T-cell (primary cell): ENCODE measurements around the gene RFPL3. TPM values are rescaled to one million over a fixed set of nuclear protein-coding genes. Genes with fewer than 3 reads are reported as not detected.

ENCODE experiments used
- ATAC-seq, 4 experiments: fragments of 200-7000 bp in 3 of 4; fragments of 150-1000 bp in 1 of 4; cut with Tn5 transposase; replicated peaks in 1 of 4; 1 replicate in 3 of 4; 2 replicates in 1 of 4; pipeline ENCODE4 v1.10.0; 2021; ENCODE audit warnings: moderate library complexity in 3 of 4, mild to moderate bottlenecking in 2 of 4, moderate number of reproducible peaks in 1 of 4
- CTCF ChIA-PET, 2 donors: fragments of 300-600 bp; sonication (Branson Sonifier 250); formaldehyde crosslinking; loops; one replicate each; lab custom pipeline; 2022; ENCODE audit warnings: antibody characterized with exemption in 2 of 2; lab: Charles Lee
- POLR2A ChIA-PET, 2 donors: fragments of 300-600 bp; sonication (Branson Sonifier 250); formaldehyde crosslinking; loops; one replicate each; lab custom pipeline; 2022; ENCODE audit warnings: antibody characterized with exemption in 2 of 2; lab: Charles Lee
- DNase-seq, 35 experiments: peaks; one replicate each; pipeline versions ENCODE4 v3.0.0 to v3.0.0-alpha.2; 2013 to 2023
- H3K27ac ChIP-seq: one replicate; pipeline ENCODE4 v1.5.1; 2013; ENCODE audit warnings: low read length
- H3K27me3 ChIP-seq, 2 experiments: replicated peaks in 1 of 2; 1 replicate in 1 of 2; 2 replicates in 1 of 2; pipeline versions ENCODE4 v1.6.1 to v1.7.0; 2013; ENCODE audit warnings: low read length in 1 of 2, mixed read lengths in 1 of 2; ENCODE audit not compliant: control insufficient read depth in 2 of 2, insufficient read depth in 2 of 2; ENCODE audit errors: extremely low read depth in 1 of 2
- H3K36me3 ChIP-seq, 2 donors: 1 replicate in 1 of 2; 2 replicates in 1 of 2; pipeline versions ENCODE4 v1.6.1 to v1.7.0; 2013; ENCODE audit warnings: low read length in 1 of 2; ENCODE audit not compliant: control insufficient read depth in 2 of 2, insufficient read depth in 1 of 2; ENCODE audit errors: extremely low read depth in 1 of 2
- H3K4me1 ChIP-seq, 2 experiments: 1 replicate in 1 of 2; 2 replicates in 1 of 2; pipeline versions ENCODE4 v1.6.1 to v1.7.0; 2013; ENCODE audit warnings: low read length in 2 of 2, mixed read lengths in 1 of 2; ENCODE audit not compliant: insufficient read depth in 2 of 2, control insufficient read depth in 1 of 2; ENCODE audit errors: extremely low read depth in 1 of 2
- H3K4me3 ChIP-seq, 2 donors: 1 replicate in 1 of 2; 2 replicates in 1 of 2; pipeline versions ENCODE4 v1.5.1 to v1.7.0; 2013; ENCODE audit warnings: mild to moderate bottlenecking in 2 of 2, low read length in 1 of 2, moderate library complexity in 1 of 2; ENCODE audit not compliant: control insufficient read depth in 1 of 2; ENCODE audit errors: extremely low read depth in 1 of 2
- H3K9me3 ChIP-seq: 2 replicates; pipeline ENCODE4 v1.7.0; 2013
- H3K27ac Mint-ChIP-seq, 2 donors: one replicate each; pipeline ENCODE4 v1.8.0; 2020 to 2021; ENCODE audit warnings: mild to moderate bottlenecking in 2 of 2, mixed read lengths in 2 of 2
- H3K27me3 Mint-ChIP-seq, 2 donors: one replicate each; pipeline ENCODE4 v1.8.0; 2021 to 2022; ENCODE audit warnings: mixed read lengths in 2 of 2
- H3K36me3 Mint-ChIP-seq: one replicate; pipeline ENCODE4 v1.8.0; 2021; ENCODE audit warnings: mixed read lengths
- H3K4me1 Mint-ChIP-seq, 3 donors: one replicate each; pipeline ENCODE4 v1.8.0; 2020 to 2022; ENCODE audit warnings: mixed read lengths in 3 of 3, mild to moderate bottlenecking in 1 of 3
- H3K4me3 Mint-ChIP-seq, 3 donors: one replicate each; pipeline ENCODE4 v1.8.0; 2020 to 2022; ENCODE audit warnings: mild to moderate bottlenecking in 3 of 3, mixed read lengths in 3 of 3, moderate library complexity in 3 of 3
- H3K9me3 Mint-ChIP-seq, 3 donors: one replicate each; pipeline ENCODE4 v1.8.0; 2020 to 2022; ENCODE audit warnings: mixed read lengths in 3 of 3
- WGBS: methylation state at CpG from one replicate; pipeline ENCODE4 v1.1.5; 2013; ENCODE audit warnings: missing lambda C conversion rate; ENCODE audit not compliant: insufficient coverage; 5-methylcytosine and 5-hydroxymethylcytosine counted together
- total RNA-seq, 35 experiments: library from RNA in 6 of 35; stranded (reverse) in 6 of 35; fragments of 120-200 nt in 1 of 35; gene quantifications; one replicate each; pipeline versions ENCODE4 v1.2.1 to v1.2.4 and lab custom pipeline; 2013 to 2026

The RFPL3 gene
- total RNA-seq, 5 donors from 2014 or later (not counting 1 experiment from before 2014, with no cell fraction given): not detected

- Mint-ChIP-seq H3K27ac (no peak overlapping the region), H3K4me1 (no peaks in the 10 kb centered on the region), H3K9me3 (no peaks in the 10 kb centered on the region), H3K36me3 (no peaks in the 10 kb centered on the region), H3K27me3 (peaks cover 30 to 34% of the 10 kb centered on the region in 2 donors), H3K4me3 (no peak overlapping the region)
- ChIA-PET POLR2A (no interaction called here), CTCF (no interaction called here)
- no peak overlapping the region for H3K4me3 ChIP-seq
- peaks cover 0 to 62% of the 10 kb centered on the region in 2 experiments for H3K27me3 ChIP-seq
- H3K27ac ChIP-seq: no peak overlapping the region
- ATAC-seq (no peak), DNase-seq (peak in 2 of 35 experiments; percentile 2 to 9)
- no peaks in the 10 kb centered on the region for H3K9me3 ChIP-seq
- no peaks in the 10 kb centered on the region for H3K36me3 ChIP-seq
- WGBS: 74% methylated on average over 9 of the region's 10 CpGs
- no peaks in the 10 kb centered on the region for H3K4me1 ChIP-seq
These were observed 24.4 kb upstream of the RFPL3 start for GRCh38 chr22:32333141-32333768.

GRCh38 chr22:32333769-32334659, 23.7 kb upstream of the RFPL3 start:
- peaks cover 33 to 38% of the 10 kb centered on the region in 2 donors for H3K27me3 Mint-ChIP-seq
- no peaks in the 10 kb centered on the region for H3K36me3 Mint-ChIP-seq
- Histone ChIP-seq H3K4me3 (no peak overlapping the region), H3K27me3 (peaks cover 0 to 64% of the 10 kb centered on the region in 2 experiments), H3K27ac (no peak overlapping the region), H3K9me3 (no peaks in the 10 kb centered on the region), H3K4me1 (no peaks in the 10 kb centered on the region), H3K36me3 (no peaks in the 10 kb centered on the region)
- ChIA-PET POLR2A (no interaction called here), CTCF (no interaction called here)
- no peak overlapping the region for H3K27ac Mint-ChIP-seq
- H3K4me1 Mint-ChIP-seq: no peaks in the 10 kb centered on the region
- no peak overlapping the region for H3K4me3 Mint-ChIP-seq
- ATAC-seq (no peak), DNase-seq (peak in 2 of 35 experiments; percentile 2 to 10)
- H3K9me3 Mint-ChIP-seq: no peaks in the 10 kb centered on the region
- WGBS: 72% methylated on average over 12 of the region's 13 CpGs

- H3K27me3 Mint-ChIP-seq: peaks cover 33 to 41% of the 10 kb centered on the region in 2 donors
- DNase-seq: peak in 2 of 35 experiments; percentile 1 to 17
These were observed 22.9 kb upstream of the RFPL3 start for GRCh38 chr22:32334660-32335365.

DNA sequence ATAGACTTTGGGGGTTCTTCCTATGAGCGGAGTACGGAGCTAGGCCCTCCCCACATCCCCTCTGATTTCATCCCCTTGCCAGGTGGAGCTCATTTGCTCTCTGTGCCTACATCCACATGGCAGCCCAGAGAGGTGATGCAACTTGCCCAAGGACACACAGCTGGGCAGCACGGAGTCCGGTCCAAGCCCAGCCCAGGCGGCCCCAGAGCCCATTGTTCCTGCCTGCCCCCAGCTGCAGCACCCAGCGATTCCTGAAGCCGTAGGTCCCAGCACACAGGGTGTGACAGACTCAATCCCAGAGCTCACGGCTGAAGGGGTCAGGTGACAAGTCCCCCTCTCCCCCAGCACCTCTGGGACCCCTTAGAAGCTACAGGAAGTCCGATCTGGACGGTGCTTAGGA, 22.2 kb upstream of the RFPL3 start:
- Histone ChIP-seq H3K4me1 (no peaks in the 10 kb centered on the region), H3K9me3 (no peaks in the 10 kb centered on the region), H3K27me3 (peaks cover 0 to 74% of the 10 kb centered on the region in 2 experiments), H3K36me3 (no peaks in the 10 kb centered on the region), H3K27ac (no peak overlapping the region), H3K4me3 (no peak overlapping the region)
- Mint-ChIP-seq H3K27ac (no peak overlapping the region), H3K4me3 (no peak overlapping the region), H3K36me3 (no peaks in the 10 kb centered on the region), H3K4me1 (no peaks in the 10 kb centered on the region), H3K27me3 (peaks cover 38 to 46% of the 10 kb centered on the region in 2 donors), H3K9me3 (no peaks in the 10 kb centered on the region)
- ChIA-PET CTCF (no interaction called here), POLR2A (no interaction called here)
- no peak for DNase-seq
- WGBS: 62% methylated on average over 8 of the region's 10 CpGs
- no peak for ATAC-seq

More at GRCh38 chr22:32334660-32335365, 22.9 kb upstream of the RFPL3 start:
- Histone ChIP-seq H3K36me3 (no peaks in the 10 kb centered on the region), H3K27me3 (peaks cover 0 to 70% of the 10 kb centered on the region in 2 experiments), H3K9me3 (no peaks in the 10 kb centered on the region), H3K4me3 (no peak overlapping the region), H3K4me1 (no peaks in the 10 kb centered on the region), H3K27ac (no peak overlapping the region)
- POLR2A ChIA-PET: no interaction called here
- Mint-ChIP-seq H3K9me3 (no peaks in the 10 kb centered on the region), H3K27ac (peak overlapping the region in 1 of 2 donors; percentile 5), H3K36me3 (no peaks in the 10 kb centered on the region), H3K4me3 (no peak overlapping the region), H3K4me1 (no peaks in the 10 kb centered on the region)
- ATAC-seq: no peak
- CTCF ChIA-PET: no interaction called here
- WGBS: 81% methylated on average over 13 of the region's 17 CpGs

DNA sequence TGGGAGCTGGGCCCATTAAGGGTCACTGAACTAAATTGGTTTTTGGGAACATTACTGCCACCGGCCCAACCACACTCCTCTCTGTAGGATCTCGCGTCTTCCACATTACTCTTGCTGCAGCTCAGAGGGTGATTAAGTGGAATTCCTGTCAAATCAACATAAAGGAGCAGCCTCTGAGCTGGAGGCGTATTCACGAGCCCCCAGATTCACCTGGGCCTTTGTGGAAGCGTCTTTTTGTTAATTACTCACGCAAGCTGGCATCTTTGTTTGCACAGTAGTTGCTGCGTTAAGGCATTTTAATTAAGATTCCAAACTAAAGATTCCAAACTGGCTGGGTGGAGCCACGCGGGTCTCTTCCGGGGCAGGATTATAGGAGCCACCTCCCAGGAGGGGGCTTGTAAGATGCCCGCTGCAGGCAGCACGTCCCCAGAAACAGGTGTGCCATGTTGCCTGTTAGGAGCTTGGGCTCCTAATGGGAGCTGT, 21.5 kb upstream of the RFPL3 start:
- ATAC-seq: no peak
- no peaks in the 10 kb centered on the region for H3K36me3 Mint-ChIP-seq
- no peak overlapping the region for H3K27ac Mint-ChIP-seq
- no peak for DNase-seq
- Histone ChIP-seq H3K4me1 (no peaks in the 10 kb centered on the region), H3K27me3 (peaks cover 0 to 73% of the 10 kb centered on the region in 2 experiments), H3K36me3 (no peaks in the 10 kb centered on the region), H3K9me3 (no peaks in the 10 kb centered on the region), H3K4me3 (no peak overlapping the region), H3K27ac (no peak overlapping the region)
- H3K4me3 Mint-ChIP-seq: no peak overlapping the region
- H3K9me3 Mint-ChIP-seq: no peaks in the 10 kb centered on the region
- peaks cover 41 to 46% of the 10 kb centered on the region in 2 donors for H3K27me3 Mint-ChIP-seq
- no peaks in the 10 kb centered on the region for H3K4me1 Mint-ChIP-seq
- ChIA-PET POLR2A (no interaction called here), CTCF (no interaction called here)
- 76% methylated on average over 10 of the region's 13 CpGs for WGBS

DNA sequence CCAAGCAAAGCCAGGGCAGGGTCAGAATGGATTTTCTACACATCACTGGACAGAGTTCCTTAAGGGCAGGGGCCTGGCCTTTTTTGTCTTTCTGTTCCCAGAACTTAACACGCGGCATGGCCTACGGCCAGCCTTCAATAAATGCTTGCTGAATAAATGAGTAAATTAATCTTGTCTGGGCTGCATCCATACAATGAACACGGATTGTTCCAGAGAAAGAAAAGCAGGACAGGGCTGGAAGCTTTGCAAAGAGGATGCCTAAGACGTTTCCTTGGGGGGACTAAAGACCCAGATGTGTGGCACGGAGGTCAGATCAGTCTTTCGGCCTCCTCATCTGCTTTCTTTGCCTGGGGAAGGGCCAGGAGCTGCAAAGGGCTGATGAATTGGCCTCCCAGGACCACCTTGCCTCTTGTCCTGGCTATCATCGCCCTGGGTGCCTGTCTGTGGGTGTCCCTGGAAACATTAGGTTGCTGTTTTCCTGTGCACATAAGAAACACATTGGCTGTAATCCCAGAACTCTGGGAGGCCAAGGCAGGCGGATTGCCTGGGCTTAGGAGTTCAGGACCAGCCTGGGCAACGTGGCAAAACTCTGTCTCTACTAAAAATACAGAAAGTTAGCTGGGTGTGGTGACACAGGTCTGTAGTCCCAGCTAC, 20.8 kb upstream of the RFPL3 start:
- DNase-seq (no peak), ATAC-seq (no peak)
- ChIA-PET POLR2A (no interaction called here), CTCF (no interaction called here)
- Mint-ChIP-seq H3K27me3 (peaks cover 48 to 53% of the 10 kb centered on the region in 2 donors), H3K9me3 (no peaks in the 10 kb centered on the region), H3K27ac (no peak overlapping the region), H3K4me3 (no peak overlapping the region), H3K4me1 (no peaks in the 10 kb centered on the region), H3K36me3 (no peaks in the 10 kb centered on the region)
- WGBS: 70% methylated on average over 8 of the region's 10 CpGs
- no peak overlapping the region for H3K4me3 ChIP-seq
- H3K27ac ChIP-seq: no peak overlapping the region
- no peaks in the 10 kb centered on the region for H3K4me1 ChIP-seq
- H3K36me3 ChIP-seq: no peaks in the 10 kb centered on the region
- H3K27me3 ChIP-seq: peaks cover 0 to 73% of the 10 kb centered on the region in 2 experiments
- no peaks in the 10 kb centered on the region for H3K9me3 ChIP-seq
